Transverse colon (tissue), 4 donors: ENCODE results near the gene CSTB. TPM values are rescaled to one million over a fixed set of nuclear protein-coding genes. Genes with fewer than 3 reads are reported as not detected.

Experiments
- DNase-seq: peaks from one replicate; pipeline ENCODE4 v3.0.0-alpha.2; 2019
- H3K27ac ChIP-seq, 4 donors: fragments of 200-600 bp; sonication (generic); 2 replicates each; pipeline ENCODE4 v1.5.1; 2016 to 2018; ENCODE audit warnings: inconsistent platforms in 4 of 4
- H3K27me3 ChIP-seq: fragments of 200-600 bp; sonication (generic); 2 replicates; pipeline ENCODE4 v1.5.1; 2017; ENCODE audit warnings: inconsistent platforms
- H3K36me3 ChIP-seq, 4 donors: fragments of 200-600 bp; sonication (generic); 2 replicates each; pipeline ENCODE4 v1.5.1; 2017 to 2019; ENCODE audit warnings: inconsistent platforms in 4 of 4
- H3K4me1 ChIP-seq, 4 donors: fragments of 200-600 bp; sonication (generic); 2 replicates each; pipeline ENCODE4 v1.5.1; 2017 to 2020; ENCODE audit warnings: inconsistent platforms in 4 of 4
- H3K4me3 ChIP-seq, 4 donors: fragments of 200-600 bp; sonication (generic); 1 replicate in 1 of 4; 2 replicates in 3 of 4; pipeline versions ENCODE4 v1.5.1 to v1.6.1; 2017 to 2019; ENCODE audit warnings: inconsistent platforms in 4 of 4
- H3K9me3 ChIP-seq, 2 donors: fragments of 200-600 bp; sonication (generic); 2 replicates each; pipeline ENCODE4 v1.5.1; 2017 to 2019; ENCODE audit warnings: inconsistent platforms in 2 of 2
- EP300 ChIP-seq: sonication (generic); formaldehyde crosslinking; IDR thresholded peaks from one replicate; pipeline ENCODE4 v1.6.1; 2017; ENCODE audit warnings: antibody characterized with exemption, low read depth
- POLR2A ChIP-seq: fragments of 450-650 bp; IDR thresholded peaks from one replicate; pipeline ENCODE4 v1.6.1; 2016; ENCODE audit warnings: antibody characterized with exemption, mild to moderate bottlenecking, moderate library complexity
- POLR2AphosphoS5 ChIP-seq, 3 donors: sonication (generic); formaldehyde crosslinking; IDR thresholded peaks; one replicate each; pipeline ENCODE4 v1.6.1; 2016; ENCODE audit warnings: antibody characterized with exemption in 3 of 3
- WGBS, 2 donors: methylation state at CpG; one replicate each; pipeline ENCODE4 v1.1.5; 2018; ENCODE audit warnings: low coverage in 1 of 2; 5-methylcytosine and 5-hydroxymethylcytosine counted together
- in situ Hi-C, 4 donors: fragments of 200-750 bp; cut with MboI; loops; one replicate each; pipeline versions ENCODE4 v1.15.0 to v1.15.1; 2017; ENCODE audit warnings: low sequenced_read_pairs in 3 of 4, low pct_ligation_motif_present in 1 of 4, low pct_unique_long_range_greater_than_20kb in 1 of 4
- intact Hi-C: fragments of 100-400 bp; cut with DNase I; formaldehyde crosslinking; loops from one replicate; pipeline ENCODE4 v1.15.1; 2023; ENCODE audit warnings: low total_unique reads
- total RNA-seq, 4 donors: library from RNA; depleted of rRNA; stranded (reverse); fragments of >200 nt; gene quantifications; one replicate each; pipeline ENCODE4 v1.1.0, GENCODE V29; 2016
- TF ChIP-seq, protein P1 (sequence below), 5 experiments: fragments of 200-600 bp in 3 of 5; fragments of 450-650 bp in 2 of 5; sonication (generic) in 3 of 5; IDR thresholded peaks; 1 replicate in 2 of 5; 2 replicates in 3 of 5; pipeline ENCODE4 v1.5.1; 2016 to 2017; ENCODE audit warnings: antibody characterized with exemption in 5 of 5, inconsistent platforms in 3 of 5, mild to moderate bottlenecking in 2 of 5, moderate library complexity in 1 of 5

Gene CSTB
- total RNA-seq, 4 donors from 2014 or later: 16.1 to 61.7 (median 19.6) TPM

- no peak overlapping the region for H3K4me3 ChIP-seq
- no peak for TF ChIP-seq POLR2AphosphoS5 (IDR thresholded peaks at IDR 0.05)
- TF ChIP-seq POLR2A: no peak
- TF ChIP-seq, protein P1, sequence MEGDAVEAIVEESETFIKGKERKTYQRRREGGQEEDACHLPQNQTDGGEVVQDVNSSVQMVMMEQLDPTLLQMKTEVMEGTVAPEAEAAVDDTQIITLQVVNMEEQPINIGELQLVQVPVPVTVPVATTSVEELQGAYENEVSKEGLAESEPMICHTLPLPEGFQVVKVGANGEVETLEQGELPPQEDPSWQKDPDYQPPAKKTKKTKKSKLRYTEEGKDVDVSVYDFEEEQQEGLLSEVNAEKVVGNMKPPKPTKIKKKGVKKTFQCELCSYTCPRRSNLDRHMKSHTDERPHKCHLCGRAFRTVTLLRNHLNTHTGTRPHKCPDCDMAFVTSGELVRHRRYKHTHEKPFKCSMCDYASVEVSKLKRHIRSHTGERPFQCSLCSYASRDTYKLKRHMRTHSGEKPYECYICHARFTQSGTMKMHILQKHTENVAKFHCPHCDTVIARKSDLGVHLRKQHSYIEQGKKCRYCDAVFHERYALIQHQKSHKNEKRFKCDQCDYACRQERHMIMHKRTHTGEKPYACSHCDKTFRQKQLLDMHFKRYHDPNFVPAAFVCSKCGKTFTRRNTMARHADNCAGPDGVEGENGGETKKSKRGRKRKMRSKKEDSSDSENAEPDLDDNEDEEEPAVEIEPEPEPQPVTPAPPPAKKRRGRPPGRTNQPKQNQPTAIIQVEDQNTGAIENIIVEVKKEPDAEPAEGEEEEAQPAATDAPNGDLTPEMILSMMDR (IDR thresholded peaks at IDR 0.05): no peak
- TF ChIP-seq EP300: no peak
- intact Hi-C loops (no loop called here), in situ Hi-C loops (no loop called here)
- peaks cover 0 to 6% (median 3%) of the 10 kb centered on the region in 4 donors for H3K36me3 ChIP-seq
- WGBS, 2 donors: 72% methylated on average over 7 of the region's 8 CpGs; no CpG with 5 or more reads in 1 of the 2 donors
- no peak for DNase-seq
- peak overlapping the region in 2 of 4 donors; percentile 58 to 64 for H3K27ac ChIP-seq
- H3K4me1 ChIP-seq: peaks cover 13 to 24% (median 16%) of the 10 kb centered on the region in 4 donors
- H3K9me3 ChIP-seq: no peaks in the 10 kb centered on the region
- H3K27me3 ChIP-seq: no peaks in the 10 kb centered on the region
Measured at GRCh38 chr21:43768868-43769167, 7.3 kb downstream of the CSTB start.

GRCh38 chr21:43767984-43768867, 7.9 kb downstream of the CSTB start:
- Histone ChIP-seq H3K4me1 (peaks cover 13 to 24% (median 16%) of the 10 kb centered on the region in 4 donors), H3K36me3 (peaks cover 0 to under 1% (median 0%) of the 10 kb centered on the region in 4 donors), H3K27ac (peak overlapping the region; percentile 44 to 65 (median 61)), H3K27me3 (no peaks in the 10 kb centered on the region), H3K4me3 (no peak overlapping the region), H3K9me3 (no peaks in the 10 kb centered on the region)
- intact Hi-C loops: no loop called here
- WGBS, 2 donors: 67% methylated on average over 34 of the region's 34 CpGs; no CpG with 5 or more reads in 1 of the 2 donors
- in situ Hi-C loops: no loop called here
- peak; percentile 82 for DNase-seq
- TF ChIP-seq, protein P1 (IDR thresholded peaks at IDR 0.05): no peak
- TF ChIP-seq EP300 (no peak), POLR2AphosphoS5 (IDR thresholded peaks at IDR 0.05) (no peak), POLR2A (peak; percentile 11)

- intact Hi-C loops (no loop called here), in situ Hi-C loops (no loop called here)
- 83% methylated on average over 15 of the region's 15 CpGs; no CpG with 5 or more reads in 1 of the 2 donors for WGBS, 2 donors
- Histone ChIP-seq H3K4me3 (no peak overlapping the region), H3K27ac (peak overlapping the region; percentile 44 to 65 (median 61)), H3K9me3 (no peaks in the 10 kb centered on the region), H3K36me3 (no peaks in the 10 kb centered on the region), H3K27me3 (no peaks in the 10 kb centered on the region), H3K4me1 (peaks cover 13 to 24% (median 16%) of the 10 kb centered on the region in 4 donors)
- TF ChIP-seq EP300 (no peak), POLR2AphosphoS5 (IDR thresholded peaks at IDR 0.05) (no peak), POLR2A (no peak)
- TF ChIP-seq, protein P1 (IDR thresholded peaks at IDR 0.05): no peak
- no peak for DNase-seq
Measured at GRCh38 chr21:43767498-43767983, 8.6 kb downstream of the CSTB start.

DNA sequence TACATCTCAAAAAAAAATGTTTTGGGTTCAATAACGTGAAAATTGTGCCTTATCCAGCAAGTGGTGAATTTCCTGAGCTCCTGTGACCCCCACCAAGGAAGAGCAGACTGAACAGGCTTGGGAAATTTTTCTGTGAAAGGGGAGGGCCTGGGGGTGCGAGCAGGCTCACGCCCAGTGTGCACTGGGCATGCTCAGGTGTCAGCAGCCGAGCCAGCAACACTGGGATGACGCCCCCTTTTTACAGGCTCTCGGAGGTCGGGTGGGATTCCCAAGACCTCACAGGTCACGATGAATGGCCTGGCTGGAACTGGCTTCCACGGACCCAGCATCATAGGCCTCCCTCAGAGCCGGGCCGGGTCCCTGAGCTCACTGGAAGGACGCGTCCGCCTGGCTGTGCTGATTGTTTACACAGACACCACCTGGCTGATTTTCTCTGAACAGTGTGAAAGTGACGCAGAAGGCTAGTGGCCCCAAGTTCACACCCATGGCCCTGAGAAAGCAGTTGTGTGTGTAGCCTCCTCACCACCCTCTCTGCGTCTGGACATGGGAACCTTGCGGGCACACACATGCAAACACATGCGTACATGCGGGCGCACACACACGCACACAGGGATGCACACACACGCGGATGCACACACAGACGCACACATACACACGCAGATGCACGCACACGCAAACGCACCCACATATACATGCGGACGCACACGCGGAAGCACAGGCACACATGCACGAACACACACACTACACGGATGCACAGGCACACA, 9.2 kb downstream of the CSTB start:
- TF ChIP-seq EP300 (no peak), POLR2AphosphoS5 (IDR thresholded peaks at IDR 0.05) (no peak), POLR2A (peak; percentile 32)
- TF ChIP-seq, protein P1 (IDR thresholded peaks at IDR 0.05): peak in 1 of 5 experiments; percentile 26
- in situ Hi-C loops: no loop called here
- no peak overlapping the region for H3K4me3 ChIP-seq
- H3K27me3 ChIP-seq: no peaks in the 10 kb centered on the region
- peaks cover 13 to 24% (median 16%) of the 10 kb centered on the region in 4 donors for H3K4me1 ChIP-seq
- WGBS, 2 donors: 39 to 58% methylated on average over 7 to 34 of the region's 34 CpGs
- peak; percentile 45 for DNase-seq
- intact Hi-C loops: no loop called here
- no peaks in the 10 kb centered on the region for H3K36me3 ChIP-seq
- peak overlapping the region in 1 of 4 donors; percentile 64 for H3K27ac ChIP-seq
- no peaks in the 10 kb centered on the region for H3K9me3 ChIP-seq
